GM18951 (cell line): ENCODE results near the gene PIGC.

Source experiments
- POLR2A ChIP-seq: IDR thresholded peaks from 4 replicates; pipeline ENCODE4 v1.6.1; 2011; ENCODE audit warnings: mild to moderate bottlenecking; ENCODE audit not compliant: insufficient read length, insufficient read depth; ENCODE audit errors: extremely low read depth
- in situ Hi-C: fragments of 300-500 bp; cut with MboI; formaldehyde crosslinking; loops from one replicate; pipeline ENCODE4 v1.12.0; 2022; ENCODE audit warnings: low sequenced_read_pairs, mixed read lengths, inconsistent platforms; ENCODE audit not compliant: unreplicated experiment

PIGC gene

GRCh38 chr1:172476218-172476811, 32.4 kb upstream of the PIGC start:
- TF ChIP-seq POLR2A: no peak
- in situ Hi-C loops: no loop called here

- in situ Hi-C loops: no loop called here
- TF ChIP-seq POLR2A: no peak
Observed at GRCh38 chr1:172473842-172474241, 30.0 kb upstream of the PIGC start.

GRCh38 chr1:172473302-172473701, 29.4 kb upstream of the PIGC start:
- no peak for TF ChIP-seq POLR2A
- in situ Hi-C loops: no loop called here

- TF ChIP-seq POLR2A: no peak
- in situ Hi-C loops: no loop called here
Observed at GRCh38 chr1:172472495-172472894, 28.6 kb upstream of the PIGC start.

- no peak for TF ChIP-seq POLR2A
- in situ Hi-C loops: no loop called here
Observed at GRCh38 chr1:172471666-172472065, 27.8 kb upstream of the PIGC start.

GRCh38 chr1:172470149-172470548, 26.3 kb upstream of the PIGC start:
- TF ChIP-seq POLR2A: no peak
- in situ Hi-C loops: no loop called here

GRCh38 chr1:172469717-172470116, 25.8 kb upstream of the PIGC start:
- in situ Hi-C loops: loop anchor here (10.0 kb wide), 1 partner anchor 245 kb away; no protein-coding TSS in a partner anchor
- no peak for TF ChIP-seq POLR2A

DNA sequence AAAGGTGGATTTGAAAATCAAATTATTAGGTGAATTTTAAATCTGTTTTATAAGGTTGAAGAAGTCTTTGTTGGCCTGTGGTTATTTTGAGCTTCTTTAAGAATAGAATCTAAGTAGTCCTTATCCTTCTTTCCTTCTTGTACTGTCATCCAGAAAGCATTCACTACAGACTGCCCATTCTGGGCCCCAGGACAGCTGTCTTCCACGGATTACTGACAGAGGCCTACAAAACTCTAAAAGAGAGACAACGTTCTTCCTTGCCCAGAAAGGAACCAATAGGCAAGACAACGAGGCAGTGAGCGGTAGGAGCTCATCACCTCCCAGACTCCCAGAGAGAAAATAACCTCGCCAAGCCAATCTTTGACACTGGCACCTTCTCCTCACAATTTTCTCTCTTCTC, 24.4 kb upstream of the PIGC start:
- TF ChIP-seq POLR2A: no peak
- in situ Hi-C loops: loop anchor here (10.0 kb wide), 1 partner anchor 247 kb away; no protein-coding TSS in a partner anchor

DNA sequence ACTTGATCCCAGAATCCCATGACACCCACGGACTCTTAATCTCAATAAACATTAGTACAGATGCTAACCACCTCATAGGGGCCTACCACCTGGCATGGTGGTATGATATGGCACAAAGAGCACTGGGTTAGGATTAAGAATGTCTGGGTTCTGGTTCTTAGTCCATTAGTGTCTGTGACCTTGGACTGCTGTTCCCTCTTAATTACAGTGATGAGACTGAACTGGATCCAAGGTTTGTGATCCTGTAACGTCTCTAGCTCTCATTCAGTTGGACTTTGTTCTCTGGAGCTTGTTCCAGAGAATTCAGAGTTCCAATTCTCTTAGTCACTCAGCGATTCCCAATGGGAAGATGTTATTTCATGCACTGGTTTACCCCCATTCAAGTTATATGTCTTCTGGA, 23.6 kb upstream of the PIGC start:
- no peak for TF ChIP-seq POLR2A
- in situ Hi-C loops: loop anchor here (10.0 kb wide), 1 partner anchor 247 kb away; no protein-coding TSS in a partner anchor

GRCh38 chr1:172466795-172467407, 23.0 kb upstream of the PIGC start:
- no peak for TF ChIP-seq POLR2A
- in situ Hi-C loops: loop anchor here (10.0 kb wide), 1 partner anchor 248 kb away; no protein-coding TSS in a partner anchor

DNA sequence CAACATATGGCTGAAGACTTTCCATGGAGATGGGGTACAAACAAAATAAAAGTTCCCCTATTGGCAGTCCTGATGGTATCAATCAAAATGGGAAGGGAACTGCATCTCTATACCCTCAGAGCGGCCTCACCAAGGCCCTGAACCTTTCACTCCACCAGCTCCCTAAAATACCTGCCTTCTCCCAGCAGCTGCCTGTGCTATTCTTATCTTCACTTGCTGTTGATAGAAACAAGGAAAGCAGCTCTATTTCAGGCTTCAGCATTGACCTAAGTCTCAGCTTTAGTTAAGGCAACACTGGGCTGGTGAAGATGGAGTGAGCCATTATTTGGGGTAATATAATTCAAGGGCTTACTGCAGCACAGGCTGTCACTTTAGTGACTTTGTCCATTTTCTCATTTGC, 21.7 kb upstream of the PIGC start:
- in situ Hi-C loops: loop anchor here (10.0 kb wide), 1 partner anchor 249 kb away; no protein-coding TSS in a partner anchor
- no peak for TF ChIP-seq POLR2A

GRCh38 chr1:172460887-172461315, 17.0 kb upstream of the PIGC start:
- TF ChIP-seq POLR2A: no peak
- in situ Hi-C loops: loop anchor here (10.0 kb wide), 1 partner anchor 254 kb away; no protein-coding TSS in a partner anchor

DNA sequence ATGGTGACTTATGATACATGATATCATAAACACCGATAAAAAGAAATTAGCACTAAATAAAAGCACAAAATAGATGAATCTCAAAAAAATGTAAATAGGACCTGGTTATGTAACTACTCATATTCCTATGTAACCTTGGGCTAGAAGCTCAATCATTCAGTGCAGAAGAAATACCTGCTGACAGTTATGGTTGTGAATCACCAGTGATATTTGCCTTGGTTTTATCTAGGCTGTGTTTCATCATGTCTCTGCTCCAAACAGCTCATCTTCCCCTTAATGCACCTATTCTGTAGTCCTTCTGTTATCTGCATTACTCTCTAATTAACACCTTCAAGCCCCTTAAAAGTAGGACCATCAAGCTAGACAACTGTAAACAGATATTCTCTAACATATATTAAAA, 16.3 kb upstream of the PIGC start:
- in situ Hi-C loops: loop anchor here (10.0 kb wide), 1 partner anchor 255 kb away; no protein-coding TSS in a partner anchor
- TF ChIP-seq POLR2A: no peak
